ENCODE results near the gene DNER. TPM values are rescaled to one million over a fixed set of nuclear protein-coding genes. Genes with fewer than 3 reads are reported as not detected.
"Not testable (repeated sequence)": the region's sequence is repeated elsewhere in the genome, so short reads cannot be mapped to it uniquely, and the experiment has no call there.

Gene DNER
- total and polyA plus RNA-seq, 2 of the 4 experiments (the other 2 are of a cell fraction), result under 0.01 to 0.14 TPM

GRCh38 chr2:229748950-229749349, 34.6 kb upstream of the DNER start:
- no peak overlapping the region for H2AK5ac ChIP-seq (ENCODE audit: low read depth, low read length)
- H3K14ac ChIP-seq (replicated peaks; ENCODE audit: low read depth, low read length), result no peak overlapping the region
- H2BK20ac ChIP-seq (ENCODE audit: low read depth, low read length), result no peak overlapping the region
- TF ChIP-seq ELK1 (IDR thresholded peaks at IDR 0.05; ENCODE audit: borderline replicate concordance, low read depth, low read length) (no peak), RFX5 (IDR thresholded peaks at IDR 0.05; ENCODE audit: low read depth, low read length) (no peak), POLR2A (IDR thresholded peaks at IDR 0.05; ENCODE audit: low read depth, low read length) (no peak), SMC3 (IDR thresholded peaks at IDR 0.05; ENCODE audit: low read depth, low read length) (no peak), MAFK (IDR thresholded peaks at IDR 0.05; ENCODE audit: low read depth, low read length) (no peak), FOS (IDR thresholded peaks at IDR 0.05; ENCODE audit: low read depth, low read length) (no peak), RCOR1 (IDR thresholded peaks at IDR 0.05; ENCODE audit: insufficient replicate concordance, low read length) (no peak)
- DNase-seq, result no peak
- H3K4me3 ChIP-seq (ENCODE audit: insufficient read depth, low read depth, low read length), result no peak overlapping the region
- no peak for ATAC-seq (ENCODE audit: low read depth)
- no peak overlapping the region for H2BK5ac ChIP-seq (ENCODE audit: low read depth, low read length, poor library complexity, severe bottlenecking)
- BruUV-seq (replicated peaks), result no TSS peak
- no peak overlapping the region for H4K5ac ChIP-seq (ENCODE audit: low read depth, low read length)
- no peak overlapping the region for H2AFZ ChIP-seq (replicated peaks; ENCODE audit: low read length, poor library complexity)
- H3K18ac ChIP-seq (ENCODE audit: low read depth, low read length), result no peak overlapping the region
- H3K27ac ChIP-seq (ENCODE audit: insufficient read depth, low read length), result no peak overlapping the region
- H3K4ac ChIP-seq (ENCODE audit: low read depth, low read length), result no peak overlapping the region
- dilution Hi-C loops (cut with HindIII; ENCODE audit: low sequenced_read_pairs, unreplicated experiment) (no loop called here), intact Hi-C loops (cut with micrococcal nuclease) (no loop called here), in situ Hi-C loops (cut with MboI; ENCODE audit: low sequenced_read_pairs) (no loop called here)
- no peaks in the 10 kb centered on the region for H3K27me3 ChIP-seq (ENCODE audit: control insufficient read depth, insufficient read depth, low read length)
- H3K79me1 ChIP-seq (ENCODE audit: low read depth in 1 of 2, low read length in 2 of 2), result no peaks in the 10 kb centered on the region
- no peak overlapping the region for H3K9ac ChIP-seq (ENCODE audit: low read depth, low read length)
- H2AK9ac ChIP-seq (replicated peaks; ENCODE audit: low read depth, low read length, poor library complexity), result no peak overlapping the region
- H4K20me1 ChIP-seq (ENCODE audit: insufficient read depth, low read length), result no peaks in the 10 kb centered on the region
- H2BK15ac ChIP-seq (ENCODE audit: low read depth, low read length), result no peak overlapping the region
- H3K4me1 ChIP-seq (ENCODE audit: control insufficient read depth, insufficient read depth, low read length), result no peaks in the 10 kb centered on the region
- no peak overlapping the region for H3K56ac ChIP-seq (ENCODE audit: extremely low read depth, insufficient read depth, low read length)
- no peak overlapping the region for H2BK120ac ChIP-seq (ENCODE audit: low read depth, low read length)
- no peaks in the 10 kb centered on the region for H3K36me3 ChIP-seq (ENCODE audit: control insufficient read depth, insufficient read depth, low read length)
- POLR2A ChIA-PET (ENCODE audit: unreplicated experiment), result no interaction called here
- H3K23ac ChIP-seq (ENCODE audit: low read depth, low read length), result no peak overlapping the region
- no peak overlapping the region for H4K8ac ChIP-seq (ENCODE audit: low read depth in 2 of 2, low read length in 2 of 2)
- CTCF ChIA-PET, result no interaction called here
- WGBS, 2 experiments (ENCODE audit: extremely low coverage in 2 of 2, insufficient read length in 1 of 2), result 100% methylated on average over 1 of the region's 3 CpGs; no CpG with 5 or more reads in 1 of the 2 experiments
- no peaks in the 10 kb centered on the region for H3K9me1 ChIP-seq (ENCODE audit: insufficient read depth, low read length)
- H3K9me3 ChIP-seq (ENCODE audit: control insufficient read depth, insufficient read depth, low read length), result no peaks in the 10 kb centered on the region
- H3K4me2 ChIP-seq (ENCODE audit: low read depth, low read length), result no peak overlapping the region
- no peak overlapping the region for H4K91ac ChIP-seq (ENCODE audit: insufficient read depth, low read depth, low read length)

GRCh38 chr2:229742691-229743090, 28.3 kb upstream of the DNER start:
- DNase-seq; H4K20me1 ChIP-seq (ENCODE audit: insufficient read depth, low read length); H2BK15ac ChIP-seq (ENCODE audit: low read depth, low read length); H3K9me3 ChIP-seq (ENCODE audit: control insufficient read depth, insufficient read depth, low read length); H3K18ac ChIP-seq (ENCODE audit: low read depth, low read length); CTCF ChIA-PET; H3K4ac ChIP-seq (ENCODE audit: low read depth, low read length); ATAC-seq (ENCODE audit: low read depth); dilution Hi-C loops (cut with HindIII; ENCODE audit: low sequenced_read_pairs, unreplicated experiment); H2AK9ac ChIP-seq (replicated peaks; ENCODE audit: low read depth, low read length, poor library complexity); H3K23ac ChIP-seq (ENCODE audit: low read depth, low read length); POLR2A ChIA-PET (ENCODE audit: unreplicated experiment); in situ Hi-C loops (cut with MboI; ENCODE audit: low sequenced_read_pairs); H2AK5ac ChIP-seq (ENCODE audit: low read depth, low read length); H2BK120ac ChIP-seq (ENCODE audit: low read depth, low read length); H3K27me3 ChIP-seq (ENCODE audit: control insufficient read depth, insufficient read depth, low read length); intact Hi-C loops (cut with micrococcal nuclease); H3K4me1 ChIP-seq (ENCODE audit: control insufficient read depth, insufficient read depth, low read length); H3K79me1 ChIP-seq (ENCODE audit: low read depth in 1 of 2, low read length in 2 of 2); H2BK5ac ChIP-seq (ENCODE audit: low read depth, low read length, poor library complexity, severe bottlenecking); H3K9ac ChIP-seq (ENCODE audit: low read depth, low read length); H4K8ac ChIP-seq (ENCODE audit: low read depth in 2 of 2, low read length in 2 of 2); H2BK20ac ChIP-seq (ENCODE audit: low read depth, low read length); BruUV-seq (replicated peaks); H3K27ac ChIP-seq (ENCODE audit: insufficient read depth, low read length); H3K56ac ChIP-seq (ENCODE audit: extremely low read depth, insufficient read depth, low read length); H4K91ac ChIP-seq (ENCODE audit: insufficient read depth, low read depth, low read length); H4K5ac ChIP-seq (ENCODE audit: low read depth, low read length); H3K9me1 ChIP-seq (ENCODE audit: insufficient read depth, low read length); H3K36me3 ChIP-seq (ENCODE audit: control insufficient read depth, insufficient read depth, low read length); H3K14ac ChIP-seq (replicated peaks; ENCODE audit: low read depth, low read length); H3K4me2 ChIP-seq (ENCODE audit: low read depth, low read length); H3K4me3 ChIP-seq (ENCODE audit: insufficient read depth, low read depth, low read length); H2AFZ ChIP-seq (replicated peaks; ENCODE audit: low read length, poor library complexity): not testable (repeated sequence)
- 100% methylated on average over 1 of the region's 35 CpGs; no CpG with 5 or more reads in 1 of the 2 experiments for WGBS, 2 experiments (ENCODE audit: extremely low coverage in 2 of 2, insufficient read length in 1 of 2)

Measured in IMR-90 (cell line).